HepG2 (cell line): ENCODE measurements around the gene DDX59. TPM values are rescaled to one million over a fixed set of nuclear protein-coding genes. Genes with fewer than 3 reads are reported as not detected.
A peak's percentile ranks its signal among the peaks of the same experiment; 100 is the strongest.

ENCODE experiments used
- ATRX ChIP-seq: sonication (generic); formaldehyde crosslinking; IDR thresholded peaks from 2 replicates; pipeline ENCODE4 v1.4.0; 2020; ENCODE audit warnings: missing genetic modification reagents, borderline replicate concordance
- CCAR2 ChIP-seq: fragments of 200-400 bp; formaldehyde crosslinking; optimal IDR thresholded peaks from 2 replicates; pipeline ENCODE3; 2018; ENCODE audit warnings: low read depth, mild to moderate bottlenecking, low read length, moderate library complexity
- ELF3 ChIP-seq: IDR thresholded peaks from 2 replicates; pipeline ENCODE4 v1.6.1; 2016; ENCODE audit warnings: missing genetic modification reagents, missing compliant biosample characterization
- ERF ChIP-seq: IDR thresholded peaks from 2 replicates; pipeline ENCODE4 v1.6.1; 2018; ENCODE audit warnings: missing biosample characterization, missing genetic modification reagents
- HMGA1 ChIP-seq: sonication (generic); formaldehyde crosslinking; conservative IDR thresholded peaks from 2 replicates; pipeline ENCODE4 v1.4.0; 2020; ENCODE audit warnings: missing genetic modification reagents
- KLF15 ChIP-seq: sonication (generic); formaldehyde crosslinking; IDR thresholded peaks from 2 replicates; pipeline ENCODE4 v1.8.1; 2023; ENCODE audit warnings: borderline replicate concordance, mild to moderate bottlenecking, inconsistent platforms, missing genetic modification reagents, mixed read lengths
- MIXL1 ChIP-seq: IDR thresholded peaks from 2 replicates; pipeline ENCODE4 v1.6.1; 2016
- MTF2 ChIP-seq: sonication (generic); formaldehyde crosslinking; IDR thresholded peaks from 2 replicates; pipeline ENCODE4 v1.5.0; 2020; ENCODE audit warnings: missing genetic modification reagents, borderline replicate concordance
- TBL1XR1 ChIP-seq: fragments of 150-350 bp; IDR thresholded peaks from 2 replicates; pipeline ENCODE4 v1.6.1; 2014; ENCODE audit warnings: borderline replicate concordance, low read length; ENCODE audit not compliant: partially characterized antibody
- TEAD3 ChIP-seq: optimal IDR thresholded peaks from 2 replicates; pipeline ENCODE3; 2016; ENCODE audit warnings: borderline replicate concordance
- ZNF17 ChIP-seq: sonication (generic); formaldehyde crosslinking; IDR thresholded peaks from 2 replicates; pipeline ENCODE4 v1.5.0; 2020; ENCODE audit warnings: mild to moderate bottlenecking, missing genetic modification reagents
- ZNF20 ChIP-seq: sonication (generic); formaldehyde crosslinking; IDR thresholded peaks from 2 replicates; pipeline ENCODE4 v1.4.0; 2020; ENCODE audit warnings: mild to moderate bottlenecking, moderate library complexity, missing genetic modification reagents
- ZNF235 ChIP-seq: sonication (generic); formaldehyde crosslinking; IDR thresholded peaks from 2 replicates; pipeline ENCODE4 v1.8.1; 2023; ENCODE audit warnings: mild to moderate bottlenecking, missing genetic modification reagents, borderline replicate concordance
- ZNF331 ChIP-seq: sonication (generic); formaldehyde crosslinking; IDR thresholded peaks from 2 replicates; pipeline ENCODE4 v1.4.0; 2020; ENCODE audit warnings: missing genetic modification reagents
- ZNF383 ChIP-seq: sonication (generic); formaldehyde crosslinking; IDR thresholded peaks from 2 replicates; pipeline ENCODE4 v1.4.0; 2020; ENCODE audit warnings: missing genetic modification reagents, mild to moderate bottlenecking, borderline replicate concordance
- ZNF546 ChIP-seq: sonication (generic); formaldehyde crosslinking; conservative IDR thresholded peaks from 2 replicates; pipeline ENCODE4 v1.8.1; 2023; ENCODE audit warnings: mild to moderate bottlenecking, missing genetic modification reagents
- ZNF83 ChIP-seq: sonication (generic); formaldehyde crosslinking; IDR thresholded peaks from 2 replicates; pipeline ENCODE4 v1.4.0; 2020; ENCODE audit warnings: missing genetic modification reagents, mild to moderate bottlenecking, borderline replicate concordance
- polyA plus RNA-seq, 8 experiments: library from polyadenylated mRNA; depleted of rRNA in 3 of 8; stranded (reverse) in 7 of 8; unstranded in 1 of 8; fragments of >200 nt; fragmentation: Illumina TruSeq in 4 of 8; extraction: Trizol in 4 of 8; gene quantifications; 2 replicates each; pipeline versions ENCODE4 v1.2.1 to v1.2.3, GENCODE V29; 2011 to 2016; ENCODE audit warnings: low read depth in 4 of 8, missing spikeins in 1 of 8, mixed read lengths in 1 of 8; ENCODE audit not compliant: insufficient read depth in 1 of 8
- total RNA-seq, 5 experiments: library from RNA; depleted of rRNA; stranded (reverse); fragments of >200 nt; fragmentation: Illumina TruSeq; extraction: Trizol; gene quantifications; 2 replicates each; pipeline ENCODE4 v1.2.3, GENCODE V29; 2016; ENCODE audit warnings: low read depth in 1 of 5
- TF ChIP-seq, protein P1 (sequence below): IDR thresholded peaks from 2 replicates; pipeline ENCODE4 v1.6.1; 2016
- TF ChIP-seq, protein P2 (sequence below): sonication (generic); formaldehyde crosslinking; IDR thresholded peaks from 2 replicates; pipeline ENCODE4 v1.5.0; 2020; ENCODE audit warnings: missing genetic modification reagents
- TF ChIP-seq, protein P3 (sequence below): sonication (generic); formaldehyde crosslinking; IDR thresholded peaks from 2 replicates; pipeline ENCODE4 v1.4.0; 2020; ENCODE audit warnings: mild to moderate bottlenecking, missing genetic modification reagents
- TF ChIP-seq, protein P4 (sequence below): sonication (generic); formaldehyde crosslinking; IDR thresholded peaks from 2 replicates; pipeline ENCODE4 v1.4.0; 2020; ENCODE audit warnings: missing genetic modification reagents, borderline replicate concordance

The DDX59 gene
- total and polyA plus RNA-seq, 2 of the 13 experiments (the other 11 are each of a cell fraction or from before 2014, with no cell fraction given), result 12.1 to 14.8 TPM

DNA sequence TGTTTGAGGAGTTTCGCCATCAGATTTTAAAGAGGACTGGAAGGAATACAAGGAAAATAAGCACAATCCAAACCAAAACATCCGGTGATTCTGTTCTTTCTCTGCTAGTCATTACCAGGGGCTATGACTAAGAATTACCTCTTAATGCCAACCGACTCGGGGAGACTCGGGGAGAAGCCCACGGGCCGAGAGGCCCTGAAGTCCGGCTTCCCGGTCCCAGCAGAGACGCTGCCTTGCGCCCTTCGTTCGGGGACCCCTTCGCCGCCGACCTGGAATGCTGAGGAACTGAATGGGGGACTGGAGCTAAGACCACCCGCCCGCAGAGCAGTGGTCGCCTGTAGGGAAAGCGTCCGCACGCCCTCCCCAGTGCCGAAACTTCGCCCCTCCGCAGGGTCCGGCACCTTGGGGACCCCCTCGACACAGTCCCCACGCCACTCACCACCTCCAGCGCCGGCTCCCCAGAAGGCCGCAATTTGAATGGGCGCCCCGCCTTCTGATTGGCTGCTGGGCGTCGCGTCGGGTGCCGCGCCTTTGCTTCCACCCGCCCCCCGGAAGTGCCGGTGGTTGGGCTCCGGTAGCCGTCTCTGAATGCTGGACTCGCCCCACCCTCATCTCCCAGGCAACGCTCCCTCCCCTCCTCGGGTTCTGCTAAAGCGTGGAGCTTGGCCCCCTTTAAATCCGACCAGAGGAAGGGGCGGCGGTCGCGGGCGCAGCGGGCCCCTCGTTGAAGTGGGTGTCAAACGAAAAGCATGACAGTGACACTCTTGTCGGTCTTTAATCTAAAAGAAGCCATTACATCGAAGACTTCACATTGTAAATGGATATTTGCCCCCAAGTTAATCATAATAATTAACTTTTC, 49.2 kb downstream of the DDX59 start, which contains the start of gene KIF14 (continued):
- TF ChIP-seq ERF (CRISPR knock-in tag) (peak; percentile 25; the same call in 1 of the 2 replicates), ZNF235 (no peak), TBL1XR1 (no peak), TEAD3 (CRISPR knock-in tag) (peak; percentile 5), HMGA1 (CRISPR knock-in tag) (no peak), ZNF17 (CRISPR knock-in tag) (no peak), MTF2 (CRISPR knock-in tag) (no peak), ZNF383 (CRISPR knock-in tag) (no peak), MIXL1 (CRISPR knock-in tag) (no peak), KLF15 (CRISPR knock-in tag) (no peak), CCAR2 (no peak), ZNF83 (no peak), ZNF20 (CRISPR knock-in tag) (no peak), ELF3 (CRISPR knock-in tag) (peak; percentile 26; the same call in 1 of the 2 replicates), ZNF331 (CRISPR knock-in tag) (peak; percentile 92), ZNF546 (CRISPR knock-in tag) (no peak), ATRX (no peak)
- TF ChIP-seq, protein P1, sequence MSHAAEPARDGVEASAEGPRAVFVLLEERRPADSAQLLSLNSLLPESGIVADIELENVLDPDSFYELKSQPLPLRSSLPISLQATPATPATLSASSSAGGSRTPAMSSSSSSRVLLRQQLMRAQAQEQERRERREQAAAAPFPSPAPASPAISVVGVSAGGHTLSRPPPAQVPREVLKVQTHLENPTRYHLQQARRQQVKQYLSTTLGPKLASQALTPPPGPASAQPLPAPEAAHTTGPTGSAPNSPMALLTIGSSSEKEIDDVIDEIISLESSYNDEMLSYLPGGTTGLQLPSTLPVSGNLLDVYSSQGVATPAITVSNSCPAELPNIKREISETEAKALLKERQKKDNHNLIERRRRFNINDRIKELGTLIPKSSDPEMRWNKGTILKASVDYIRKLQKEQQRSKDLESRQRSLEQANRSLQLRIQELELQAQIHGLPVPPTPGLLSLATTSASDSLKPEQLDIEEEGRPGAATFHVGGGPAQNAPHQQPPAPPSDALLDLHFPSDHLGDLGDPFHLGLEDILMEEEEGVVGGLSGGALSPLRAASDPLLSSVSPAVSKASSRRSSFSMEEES, result no peak
- TF ChIP-seq, protein P2, sequence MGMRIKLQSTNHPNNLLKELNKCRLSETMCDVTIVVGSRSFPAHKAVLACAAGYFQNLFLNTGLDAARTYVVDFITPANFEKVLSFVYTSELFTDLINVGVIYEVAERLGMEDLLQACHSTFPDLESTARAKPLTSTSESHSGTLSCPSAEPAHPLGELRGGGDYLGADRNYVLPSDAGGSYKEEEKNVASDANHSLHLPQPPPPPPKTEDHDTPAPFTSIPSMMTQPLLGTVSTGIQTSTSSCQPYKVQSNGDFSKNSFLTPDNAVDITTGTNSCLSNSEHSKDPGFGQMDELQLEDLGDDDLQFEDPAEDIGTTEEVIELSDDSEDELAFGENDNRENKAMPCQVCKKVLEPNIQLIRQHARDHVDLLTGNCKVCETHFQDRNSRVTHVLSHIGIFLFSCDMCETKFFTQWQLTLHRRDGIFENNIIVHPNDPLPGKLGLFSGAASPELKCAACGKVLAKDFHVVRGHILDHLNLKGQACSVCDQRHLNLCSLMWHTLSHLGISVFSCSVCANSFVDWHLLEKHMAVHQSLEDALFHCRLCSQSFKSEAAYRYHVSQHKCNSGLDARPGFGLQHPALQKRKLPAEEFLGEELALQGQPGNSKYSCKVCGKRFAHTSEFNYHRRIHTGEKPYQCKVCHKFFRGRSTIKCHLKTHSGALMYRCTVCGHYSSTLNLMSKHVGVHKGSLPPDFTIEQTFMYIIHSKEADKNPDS (CRISPR knock-in tag), result no peak
- TF ChIP-seq, protein P3, sequence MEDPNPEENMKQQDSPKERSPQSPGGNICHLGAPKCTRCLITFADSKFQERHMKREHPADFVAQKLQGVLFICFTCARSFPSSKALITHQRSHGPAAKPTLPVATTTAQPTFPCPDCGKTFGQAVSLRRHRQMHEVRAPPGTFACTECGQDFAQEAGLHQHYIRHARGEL (CRISPR knock-in tag), result no peak
- TF ChIP-seq, protein P4, sequence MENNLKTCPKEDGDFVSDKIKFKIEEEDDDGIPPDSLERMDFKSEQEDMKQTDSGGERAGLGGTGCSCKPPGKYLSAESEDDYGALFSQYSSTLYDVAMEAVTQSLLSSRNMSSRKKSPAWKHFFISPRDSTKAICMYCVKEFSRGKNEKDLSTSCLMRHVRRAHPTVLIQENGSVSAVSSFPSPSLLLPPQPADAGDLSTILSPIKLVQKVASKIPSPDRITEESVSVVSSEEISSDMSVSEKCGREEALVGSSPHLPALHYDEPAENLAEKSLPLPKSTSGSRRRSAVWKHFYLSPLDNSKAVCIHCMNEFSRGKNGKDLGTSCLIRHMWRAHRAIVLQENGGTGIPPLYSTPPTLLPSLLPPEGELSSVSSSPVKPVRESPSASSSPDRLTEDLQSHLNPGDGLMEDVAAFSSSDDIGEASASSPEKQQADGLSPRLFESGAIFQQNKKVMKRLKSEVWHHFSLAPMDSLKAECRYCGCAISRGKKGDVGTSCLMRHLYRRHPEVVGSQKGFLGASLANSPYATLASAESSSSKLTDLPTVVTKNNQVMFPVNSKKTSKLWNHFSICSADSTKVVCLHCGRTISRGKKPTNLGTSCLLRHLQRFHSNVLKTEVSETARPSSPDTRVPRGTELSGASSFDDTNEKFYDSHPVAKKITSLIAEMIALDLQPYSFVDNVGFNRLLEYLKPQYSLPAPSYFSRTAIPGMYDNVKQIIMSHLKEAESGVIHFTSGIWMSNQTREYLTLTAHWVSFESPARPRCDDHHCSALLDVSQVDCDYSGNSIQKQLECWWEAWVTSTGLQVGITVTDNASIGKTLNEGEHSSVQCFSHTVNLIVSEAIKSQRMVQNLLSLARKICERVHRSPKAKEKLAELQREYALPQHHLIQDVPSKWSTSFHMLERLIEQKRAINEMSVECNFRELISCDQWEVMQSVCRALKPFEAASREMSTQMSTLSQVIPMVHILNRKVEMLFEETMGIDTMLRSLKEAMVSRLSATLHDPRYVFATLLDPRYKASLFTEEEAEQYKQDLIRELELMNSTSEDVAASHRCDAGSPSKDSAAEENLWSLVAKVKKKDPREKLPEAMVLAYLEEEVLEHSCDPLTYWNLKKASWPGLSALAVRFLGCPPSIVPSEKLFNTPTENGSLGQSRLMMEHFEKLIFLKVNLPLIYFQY (CRISPR knock-in tag), result no peak
